ENCODE results near the gene BAZ2B. TPM values are rescaled to one million over a fixed set of nuclear protein-coding genes. Genes with fewer than 3 reads are reported as not detected.

Gene BAZ2B
- total RNA-seq, 6 donors from 2014 or later: 59.4 to 233 (median 103) TPM

- no peaks in the 10 kb centered on the region for H3K9me3 ChIP-seq
- H3K27me3 ChIP-seq: no peaks in the 10 kb centered on the region
- no peaks in the 10 kb centered on the region for H3K4me1 ChIP-seq
- peaks cover 0 to 49% (median 8%) of the 10 kb centered on the region in 4 donors for H3K36me3 ChIP-seq
- ATAC-seq (ENCODE audit: low FRiP score in 2 of 2) (no peak), DNase-seq (no peak)
- no peak overlapping the region for H3K4me3 ChIP-seq
- 95 to 100% methylated on average over 1 of the region's 1 CpG for WGBS, 2 donors
- H3K27ac ChIP-seq: no peak overlapping the region
- TF ChIP-seq CTCF (IDR thresholded peaks at IDR 0.05) (no peak), POLR2AphosphoS5 (IDR thresholded peaks at IDR 0.05) (no peak), POLR2A (IDR thresholded peaks at IDR 0.05) (no peak), EP300 (IDR thresholded peaks at IDR 0.05) (no peak)
Measured at GRCh38 chr2:159380685-159381239, 235.6 kb downstream of the BAZ2B start.

GRCh38 chr2:159379181-159379580, 237.2 kb downstream of the BAZ2B start:
- no peaks in the 10 kb centered on the region for H3K9me3 ChIP-seq
- H3K36me3 ChIP-seq: peaks cover 4 to 46% (median 5%) of the 10 kb centered on the region in 4 donors
- DNase-seq (no peak), ATAC-seq (ENCODE audit: low FRiP score in 2 of 2) (no peak)
- H3K27ac ChIP-seq: no peak overlapping the region
- WGBS, 2 donors: 0 to 44% methylated on average over 1 of the region's 1 CpG
- H3K27me3 ChIP-seq: no peaks in the 10 kb centered on the region
- TF ChIP-seq POLR2AphosphoS5 (IDR thresholded peaks at IDR 0.05) (no peak), EP300 (IDR thresholded peaks at IDR 0.05) (no peak), CTCF (IDR thresholded peaks at IDR 0.05) (no peak), POLR2A (IDR thresholded peaks at IDR 0.05) (no peak)
- H3K4me1 ChIP-seq: no peaks in the 10 kb centered on the region
- no peak overlapping the region for H3K4me3 ChIP-seq

- Histone ChIP-seq H3K27me3 (no peaks in the 10 kb centered on the region), H3K4me1 (no peaks in the 10 kb centered on the region), H3K9me3 (no peaks in the 10 kb centered on the region), H3K36me3 (peaks cover 21 to 51% (median 28%) of the 10 kb centered on the region in 4 donors), H3K27ac (no peak overlapping the region), H3K4me3 (no peak overlapping the region)
- no peak for TF ChIP-seq EP300 (IDR thresholded peaks at IDR 0.05)
- TF ChIP-seq POLR2AphosphoS5 (IDR thresholded peaks at IDR 0.05): no peak
- TF ChIP-seq CTCF (IDR thresholded peaks at IDR 0.05): no peak
- no peak for TF ChIP-seq POLR2A (IDR thresholded peaks at IDR 0.05)
- ATAC-seq (ENCODE audit: low FRiP score in 2 of 2): no peak
- no peak for DNase-seq
Measured at GRCh38 chr2:159375241-159375640, 241.1 kb downstream of the BAZ2B start.

GRCh38 chr2:159371506-159371905, 244.8 kb downstream of the BAZ2B start:
- H3K9me3 ChIP-seq: no peaks in the 10 kb centered on the region
- no peaks in the 10 kb centered on the region for H3K4me1 ChIP-seq
- H3K27me3 ChIP-seq: no peaks in the 10 kb centered on the region
- ATAC-seq (ENCODE audit: low FRiP score in 2 of 2): no peak
- no peak overlapping the region for H3K4me3 ChIP-seq
- no peak overlapping the region for H3K27ac ChIP-seq
- H3K36me3 ChIP-seq: peaks cover 29 to 72% (median 40%) of the 10 kb centered on the region in 4 donors
- 48 to 71% methylated on average over 2 of the region's 2 CpGs for WGBS, 2 donors
- no peak for DNase-seq
- no peak for TF ChIP-seq POLR2AphosphoS5 (IDR thresholded peaks at IDR 0.05)
- no peak for TF ChIP-seq EP300 (IDR thresholded peaks at IDR 0.05)
- no peak for TF ChIP-seq POLR2A (IDR thresholded peaks at IDR 0.05)
- no peak for TF ChIP-seq CTCF (IDR thresholded peaks at IDR 0.05)

- ATAC-seq (ENCODE audit: low FRiP score in 2 of 2) (no peak), DNase-seq (no peak)
- Histone ChIP-seq H3K4me3 (no peak overlapping the region), H3K9me3 (no peaks in the 10 kb centered on the region), H3K4me1 (no peaks in the 10 kb centered on the region), H3K27me3 (no peaks in the 10 kb centered on the region), H3K36me3 (peaks cover 18 to 75% (median 26%) of the 10 kb centered on the region in 4 donors), H3K27ac (no peak overlapping the region)
- WGBS, 2 donors: 96 to 100% methylated on average over 3 of the region's 3 CpGs
- TF ChIP-seq POLR2AphosphoS5 (IDR thresholded peaks at IDR 0.05) (no peak), CTCF (IDR thresholded peaks at IDR 0.05) (no peak), EP300 (IDR thresholded peaks at IDR 0.05) (no peak), POLR2A (IDR thresholded peaks at IDR 0.05) (no peak)
Measured at GRCh38 chr2:159366538-159366937, 249.8 kb downstream of the BAZ2B start.
